Fibroblast of mammary gland (primary cell): ENCODE measurements around the gene TMEM271.
A peak's percentile ranks its signal among the peaks of the same experiment; 100 is the strongest.

Source experiments
- DNase-seq: peaks from one replicate; pipeline ENCODE4 v3.0.0-alpha.2; 2010; ENCODE audit warnings: low read depth
- H3K4me3 ChIP-seq: 2 replicates; pipeline ENCODE4 v1.5.1; 2011; ENCODE audit warnings: low read depth, mild to moderate bottlenecking, low read length, moderate library complexity; ENCODE audit not compliant: control insufficient read depth
- CTCF ChIP-seq: conservative IDR thresholded peaks from 2 replicates; pipeline ENCODE4 v1.5.1; 2011; ENCODE audit warnings: low read depth, low read length, inconsistent platforms; ENCODE audit not compliant: control insufficient read depth, insufficient read depth

Gene TMEM271

DNA sequence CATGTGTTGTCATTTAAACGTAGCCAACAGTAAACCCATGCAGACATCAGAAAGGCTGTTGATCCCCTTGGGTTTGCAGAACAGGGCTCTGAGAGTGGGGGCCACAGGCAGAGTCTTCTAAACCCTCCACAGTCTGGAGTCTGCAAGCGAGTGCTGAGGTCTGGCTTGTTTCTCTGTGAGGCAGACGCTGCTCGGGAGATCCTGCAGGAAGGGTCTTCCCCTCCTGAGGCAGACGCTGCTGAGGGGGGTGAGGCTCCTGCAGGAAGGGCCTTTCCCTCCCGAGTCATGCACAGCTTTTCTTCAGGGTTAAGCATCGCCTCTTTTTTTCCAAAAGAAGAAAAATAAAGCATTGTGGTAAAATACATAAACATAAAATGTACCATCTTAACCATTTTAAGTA lies 32.1 kb upstream of the TMEM271 start:
- H3K4me3 ChIP-seq = no peak overlapping the region
- no peak for DNase-seq
- no peak for TF ChIP-seq CTCF

- no peak for TF ChIP-seq CTCF
- DNase-seq = no peak
- H3K4me3 ChIP-seq = no peak overlapping the region
These were observed 29.8 kb upstream of the TMEM271 start for GRCh38 chr4:605702-606425.

GRCh38 chr4:604131-604530 lies 28.0 kb upstream of the TMEM271 start:
- TF ChIP-seq CTCF = no peak
- no peak for DNase-seq
- no peak overlapping the region for H3K4me3 ChIP-seq

GRCh38 chr4:602559-602942 lies 26.5 kb upstream of the TMEM271 start:
- no peak overlapping the region for H3K4me3 ChIP-seq
- peak; percentile 25 for DNase-seq
- peak; percentile 52 for TF ChIP-seq CTCF

DNA sequence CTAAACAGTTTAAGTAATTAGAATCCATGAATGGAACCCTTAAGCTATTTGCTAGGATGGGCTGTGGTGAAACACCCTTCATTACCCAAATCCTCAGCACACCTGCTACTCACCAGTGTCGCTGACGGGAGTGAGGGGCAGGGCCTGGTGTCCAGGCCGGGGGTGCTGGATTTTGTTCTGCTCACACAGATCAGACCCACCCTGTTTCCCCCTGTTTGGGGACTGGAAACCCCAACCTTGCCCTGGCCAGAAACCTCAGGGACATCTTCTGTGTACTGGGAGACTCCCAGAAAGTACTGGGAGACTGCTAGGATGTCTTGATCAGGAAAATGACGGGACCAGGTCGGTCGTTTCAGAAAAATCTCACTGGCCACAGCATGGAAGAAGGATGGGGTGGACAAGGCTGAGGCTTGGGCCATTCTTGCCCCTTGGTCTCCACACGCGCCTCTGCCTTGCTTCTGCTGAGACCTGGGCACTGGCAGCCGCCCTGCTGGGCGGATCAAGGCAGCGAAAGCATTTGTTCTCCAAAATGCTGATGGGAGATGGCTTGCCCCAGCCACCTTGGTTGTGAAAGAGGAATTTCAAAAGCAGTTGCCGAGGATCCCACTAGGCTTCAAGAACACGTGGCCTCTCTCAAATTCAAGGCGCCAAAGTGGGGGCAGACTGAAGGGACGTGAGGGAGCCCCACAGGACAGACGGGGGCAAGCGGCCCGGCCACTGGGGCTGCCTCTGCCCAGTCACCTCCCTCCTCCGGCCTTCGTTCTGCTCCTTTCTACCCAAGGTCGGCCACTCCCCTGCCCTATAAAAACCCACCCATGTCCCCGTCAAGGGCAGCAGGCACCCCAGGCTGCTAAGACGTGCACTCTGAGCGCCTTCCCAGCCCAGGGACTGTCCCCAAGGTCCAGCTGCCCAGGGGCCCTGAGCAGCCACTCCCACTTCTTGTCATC lies 25.8 kb upstream of the TMEM271 start:
- no peak overlapping the region for H3K4me3 ChIP-seq
- no peak for DNase-seq
- no peak for TF ChIP-seq CTCF

- no peak for TF ChIP-seq CTCF
- H3K4me3 ChIP-seq = no peak overlapping the region
- peak; percentile 32 for DNase-seq
These were observed 24.9 kb upstream of the TMEM271 start for GRCh38 chr4:600850-601515.
